Measurements from ENCODE around the gene PSMD9.

GRCh38 chr12:121966959-121967358, 78.4 kb downstream of the PSMD9 start:
- no peak for TF ChIP-seq POLR2AphosphoS5 (IDR thresholded peaks at IDR 0.05; ENCODE audit: low read depth, low read length)
- no peak for TF ChIP-seq SP1 (IDR thresholded peaks at IDR 0.05; ENCODE audit: low read depth)
- TF ChIP-seq RAD21 (IDR thresholded peaks at IDR 0.05; ENCODE audit: low read depth) = no peak
- TF ChIP-seq CTCF (IDR thresholded peaks at IDR 0.05 in 2 of 3, conservative IDR thresholded peaks at IDR 0.05 in 1 of 3; ENCODE audit: borderline replicate concordance in 1 of 3, insufficient read depth in 1 of 3, low read depth in 2 of 3, low read length in 2 of 3) = no peak
- no peak for TF ChIP-seq EGR1 (IDR thresholded peaks at IDR 0.05; ENCODE audit: low read depth)
- no peak for TF ChIP-seq EZH2 (IDR thresholded peaks at IDR 0.05)
- no peak for TF ChIP-seq YY1 (IDR thresholded peaks at IDR 0.05; ENCODE audit: extremely low read depth, insufficient replicate concordance, low read depth, low read length)
- TF ChIP-seq, protein P1, sequence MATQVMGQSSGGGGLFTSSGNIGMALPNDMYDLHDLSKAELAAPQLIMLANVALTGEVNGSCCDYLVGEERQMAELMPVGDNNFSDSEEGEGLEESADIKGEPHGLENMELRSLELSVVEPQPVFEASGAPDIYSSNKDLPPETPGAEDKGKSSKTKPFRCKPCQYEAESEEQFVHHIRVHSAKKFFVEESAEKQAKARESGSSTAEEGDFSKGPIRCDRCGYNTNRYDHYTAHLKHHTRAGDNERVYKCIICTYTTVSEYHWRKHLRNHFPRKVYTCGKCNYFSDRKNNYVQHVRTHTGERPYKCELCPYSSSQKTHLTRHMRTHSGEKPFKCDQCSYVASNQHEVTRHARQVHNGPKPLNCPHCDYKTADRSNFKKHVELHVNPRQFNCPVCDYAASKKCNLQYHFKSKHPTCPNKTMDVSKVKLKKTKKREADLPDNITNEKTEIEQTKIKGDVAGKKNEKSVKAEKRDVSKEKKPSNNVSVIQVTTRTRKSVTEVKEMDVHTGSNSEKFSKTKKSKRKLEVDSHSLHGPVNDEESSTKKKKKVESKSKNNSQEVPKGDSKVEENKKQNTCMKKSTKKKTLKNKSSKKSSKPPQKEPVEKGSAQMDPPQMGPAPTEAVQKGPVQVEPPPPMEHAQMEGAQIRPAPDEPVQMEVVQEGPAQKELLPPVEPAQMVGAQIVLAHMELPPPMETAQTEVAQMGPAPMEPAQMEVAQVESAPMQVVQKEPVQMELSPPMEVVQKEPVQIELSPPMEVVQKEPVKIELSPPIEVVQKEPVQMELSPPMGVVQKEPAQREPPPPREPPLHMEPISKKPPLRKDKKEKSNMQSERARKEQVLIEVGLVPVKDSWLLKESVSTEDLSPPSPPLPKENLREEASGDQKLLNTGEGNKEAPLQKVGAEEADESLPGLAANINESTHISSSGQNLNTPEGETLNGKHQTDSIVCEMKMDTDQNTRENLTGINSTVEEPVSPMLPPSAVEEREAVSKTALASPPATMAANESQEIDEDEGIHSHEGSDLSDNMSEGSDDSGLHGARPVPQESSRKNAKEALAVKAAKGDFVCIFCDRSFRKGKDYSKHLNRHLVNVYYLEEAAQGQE (IDR thresholded peaks at IDR 0.05; ENCODE audit: low read depth) = no peak
- TF ChIP-seq ZNF274 (IDR thresholded peaks at IDR 0.05; ENCODE audit: low read depth, low read length) = no peak
- no peak for TF ChIP-seq SRF (IDR thresholded peaks at IDR 0.05; ENCODE audit: low read depth)
- TF ChIP-seq JUND (IDR thresholded peaks at IDR 0.05) = no peak
- no peak for TF ChIP-seq POLR2A (IDR thresholded peaks at IDR 0.05; ENCODE audit: borderline replicate concordance, extremely low read depth, insufficient read depth, insufficient read length)
- TF ChIP-seq CBX3 (IDR thresholded peaks at IDR 0.05; ENCODE audit: low read depth) = no peak
- no peak for TF ChIP-seq MAX (IDR thresholded peaks at IDR 0.05)

All from HCT116 (cell line).